HepG2 (cell line): ENCODE measurements around the gene MORC1.

Experiments
- CHD4 ChIP-seq: fragments of 200-600 bp; sonication (generic); IDR thresholded peaks from 2 replicates; pipeline ENCODE4 v1.7.0; 2017; ENCODE audit warnings: mild to moderate bottlenecking, low read length, borderline replicate concordance
- CTCF ChIP-seq: sonication (generic); formaldehyde crosslinking; IDR thresholded peaks from 2 replicates; pipeline ENCODE4 v1.5.0; 2020; ENCODE audit warnings: mild to moderate bottlenecking, missing genetic modification reagents, moderate library complexity
- DPF2 ChIP-seq: sonication (generic); formaldehyde crosslinking; IDR thresholded peaks from 2 replicates; pipeline ENCODE4 v1.4.0; 2020; ENCODE audit warnings: mild to moderate bottlenecking, low read depth, missing genetic modification reagents, borderline replicate concordance
- ZNF891 ChIP-seq: sonication (generic); formaldehyde crosslinking; IDR thresholded peaks from 2 replicates; pipeline ENCODE4 v1.5.0; 2020; ENCODE audit warnings: mild to moderate bottlenecking, missing genetic modification reagents
- TF ChIP-seq, protein P1 (sequence below): sonication (generic); formaldehyde crosslinking; IDR thresholded peaks from 2 replicates; pipeline ENCODE4 v1.4.0; 2020; ENCODE audit warnings: missing genetic modification reagents, borderline replicate concordance

DNA sequence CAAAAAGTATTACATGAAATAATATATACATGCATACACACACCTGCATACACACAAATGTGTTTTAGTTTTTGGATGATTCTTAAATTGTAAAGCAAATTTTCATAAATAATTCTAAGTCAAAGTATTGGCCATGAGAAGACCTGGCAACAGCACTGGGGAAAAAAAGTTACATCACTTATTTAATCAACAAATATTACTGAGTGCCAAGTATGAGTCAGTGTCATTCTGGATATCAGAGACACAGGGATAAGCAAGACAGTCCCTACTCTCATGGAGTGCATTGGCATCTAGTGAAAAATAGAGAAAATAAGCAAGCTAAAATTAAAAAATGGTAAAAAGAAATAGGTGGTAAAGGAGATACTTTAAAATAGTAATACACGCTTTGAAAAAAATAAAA, 134.9 kb downstream of the MORC1 start:
- TF ChIP-seq, protein P1, sequence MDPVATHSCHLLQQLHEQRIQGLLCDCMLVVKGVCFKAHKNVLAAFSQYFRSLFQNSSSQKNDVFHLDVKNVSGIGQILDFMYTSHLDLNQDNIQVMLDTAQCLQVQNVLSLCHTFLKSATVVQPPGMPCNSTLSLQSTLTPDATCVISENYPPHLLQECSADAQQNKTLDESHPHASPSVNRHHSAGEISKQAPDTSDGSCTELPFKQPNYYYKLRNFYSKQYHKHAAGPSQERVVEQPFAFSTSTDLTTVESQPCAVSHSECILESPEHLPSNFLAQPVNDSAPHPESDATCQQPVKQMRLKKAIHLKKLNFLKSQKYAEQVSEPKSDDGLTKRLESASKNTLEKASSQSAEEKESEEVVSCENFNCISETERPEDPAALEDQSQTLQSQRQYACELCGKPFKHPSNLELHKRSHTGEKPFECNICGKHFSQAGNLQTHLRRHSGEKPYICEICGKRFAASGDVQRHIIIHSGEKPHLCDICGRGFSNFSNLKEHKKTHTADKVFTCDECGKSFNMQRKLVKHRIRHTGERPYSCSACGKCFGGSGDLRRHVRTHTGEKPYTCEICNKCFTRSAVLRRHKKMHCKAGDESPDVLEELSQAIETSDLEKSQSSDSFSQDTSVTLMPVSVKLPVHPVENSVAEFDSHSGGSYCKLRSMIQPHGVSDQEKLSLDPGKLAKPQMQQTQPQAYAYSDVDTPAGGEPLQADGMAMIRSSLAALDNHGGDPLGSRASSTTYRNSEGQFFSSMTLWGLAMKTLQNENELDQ (CRISPR knock-in tag): no peak
- TF ChIP-seq DPF2 (CRISPR knock-in tag) (no peak), CTCF (CRISPR knock-in tag) (no peak), ZNF891 (CRISPR knock-in tag) (no peak), CHD4 (no peak)
